ENCODE results near the gene CYTH1.

Gene CYTH1

GRCh38 chr17:78818152-78818846 is 36.2 kb upstream of the CYTH1 start:
- ATAC-seq (no peak), DNase-seq (ENCODE audit: low spot score in 2 of 2) (no peak)
- H3K9me3 Mint-ChIP-seq: no peaks in the 10 kb centered on the region
- H3K4me1 Mint-ChIP-seq: peaks cover 51% of the 10 kb centered on the region
- H3K36me3 Mint-ChIP-seq: peaks cover 100% of the 10 kb centered on the region
- peak overlapping the region; percentile 44 for H3K4me3 Mint-ChIP-seq
- H3K27ac Mint-ChIP-seq: peak overlapping the region; percentile 82

GRCh38 chr17:78817123-78817522 is 35.0 kb upstream of the CYTH1 start:
- no peaks in the 10 kb centered on the region for H3K9me3 Mint-ChIP-seq
- peak overlapping the region; percentile 89 for H3K27ac Mint-ChIP-seq
- peak overlapping the region; percentile 59 for H3K4me3 Mint-ChIP-seq
- DNase-seq (ENCODE audit: low spot score in 2 of 2) (peak; percentile 48 to 85), ATAC-seq (peak; percentile 98)
- H3K36me3 Mint-ChIP-seq: peaks cover 100% of the 10 kb centered on the region
- peaks cover 48% of the 10 kb centered on the region for H3K4me1 Mint-ChIP-seq

- H3K9me3 Mint-ChIP-seq: no peaks in the 10 kb centered on the region
- DNase-seq (ENCODE audit: low spot score in 2 of 2): no peak
- H3K4me1 Mint-ChIP-seq: peaks cover 48% of the 10 kb centered on the region
- H3K4me3 Mint-ChIP-seq: no peak overlapping the region
- H3K27ac Mint-ChIP-seq: no peak overlapping the region
- peaks cover 100% of the 10 kb centered on the region for H3K36me3 Mint-ChIP-seq
- no peak for ATAC-seq
Observed at GRCh38 chr17:78815696-78816095, 33.6 kb upstream of the CYTH1 start.

- DNase-seq (ENCODE audit: low spot score in 2 of 2): no peak
- Mint-ChIP-seq H3K4me1 (peaks cover 25% of the 10 kb centered on the region), H3K36me3 (peaks cover 100% of the 10 kb centered on the region), H3K9me3 (no peaks in the 10 kb centered on the region), H3K27ac (peak overlapping the region; percentile 54), H3K4me3 (no peak overlapping the region)
- ATAC-seq: no peak
Observed at GRCh38 chr17:78812855-78813254, 30.8 kb upstream of the CYTH1 start.

- no peaks in the 10 kb centered on the region for H3K9me3 Mint-ChIP-seq
- DNase-seq (ENCODE audit: low spot score in 2 of 2) (no peak), ATAC-seq (no peak)
- peak overlapping the region; percentile 40 for H3K27ac Mint-ChIP-seq
- H3K36me3 Mint-ChIP-seq: peaks cover 100% of the 10 kb centered on the region
- peaks cover 46% of the 10 kb centered on the region for H3K4me1 Mint-ChIP-seq
- H3K4me3 Mint-ChIP-seq: no peak overlapping the region
Observed at GRCh38 chr17:78808163-78808562, 26.1 kb upstream of the CYTH1 start.

- H3K27ac Mint-ChIP-seq: peak overlapping the region; percentile 95
- ATAC-seq (peak; percentile 26), DNase-seq (ENCODE audit: low spot score in 2 of 2) (no peak)
- no peaks in the 10 kb centered on the region for H3K9me3 Mint-ChIP-seq
- peak overlapping the region; percentile 67 for H3K4me3 Mint-ChIP-seq
- peaks cover 54% of the 10 kb centered on the region for H3K4me1 Mint-ChIP-seq
- peaks cover 100% of the 10 kb centered on the region for H3K36me3 Mint-ChIP-seq
Observed at GRCh38 chr17:78806451-78806850, 24.4 kb upstream of the CYTH1 start.

- peak; percentile 52 to 88 for DNase-seq (ENCODE audit: low spot score in 2 of 2)
- H3K27ac Mint-ChIP-seq: peak overlapping the region; percentile 95
- H3K36me3 Mint-ChIP-seq: peaks cover 100% of the 10 kb centered on the region
- H3K9me3 Mint-ChIP-seq: no peaks in the 10 kb centered on the region
- peak overlapping the region; percentile 67 for H3K4me3 Mint-ChIP-seq
- ATAC-seq: peak; percentile 99
- H3K4me1 Mint-ChIP-seq: peaks cover 63% of the 10 kb centered on the region
Observed at GRCh38 chr17:78805301-78805700, 23.2 kb upstream of the CYTH1 start.

GRCh38 chr17:78804777-78805176 is 22.7 kb upstream of the CYTH1 start:
- H3K4me3 Mint-ChIP-seq: peak overlapping the region; percentile 67
- no peaks in the 10 kb centered on the region for H3K9me3 Mint-ChIP-seq
- DNase-seq (ENCODE audit: low spot score in 2 of 2) (peak in 1 of 2 donors; percentile 76), ATAC-seq (peak; percentile 76)
- peaks cover 68% of the 10 kb centered on the region for H3K4me1 Mint-ChIP-seq
- peak overlapping the region; percentile 95 for H3K27ac Mint-ChIP-seq
- peaks cover 100% of the 10 kb centered on the region for H3K36me3 Mint-ChIP-seq

GRCh38 chr17:78803186-78803845 is 21.2 kb upstream of the CYTH1 start:
- Mint-ChIP-seq H3K36me3 (peaks cover 100% of the 10 kb centered on the region), H3K27ac (peak overlapping the region; percentile 87), H3K4me3 (peak overlapping the region; percentile 67), H3K4me1 (peaks cover 83% of the 10 kb centered on the region), H3K9me3 (no peaks in the 10 kb centered on the region)
- ATAC-seq (no peak), DNase-seq (ENCODE audit: low spot score in 2 of 2) (no peak)

- ATAC-seq (no peak), DNase-seq (ENCODE audit: low spot score in 2 of 2) (no peak)
- Mint-ChIP-seq H3K9me3 (no peaks in the 10 kb centered on the region), H3K27ac (peak overlapping the region; percentile 87), H3K36me3 (peaks cover 100% of the 10 kb centered on the region), H3K4me3 (peak overlapping the region; percentile 67), H3K4me1 (peaks cover 85% of the 10 kb centered on the region)
Observed at GRCh38 chr17:78802459-78802858, 20.4 kb upstream of the CYTH1 start.

GRCh38 chr17:78802008-78802407 is 19.9 kb upstream of the CYTH1 start:
- no peak for ATAC-seq
- no peaks in the 10 kb centered on the region for H3K9me3 Mint-ChIP-seq
- H3K4me1 Mint-ChIP-seq: peaks cover 82% of the 10 kb centered on the region
- H3K27ac Mint-ChIP-seq: no peak overlapping the region
- no peak for DNase-seq (ENCODE audit: low spot score in 2 of 2)
- H3K4me3 Mint-ChIP-seq: no peak overlapping the region
- H3K36me3 Mint-ChIP-seq: peaks cover 100% of the 10 kb centered on the region

GRCh38 chr17:78800132-78800931 is 18.3 kb upstream of the CYTH1 start:
- ATAC-seq: no peak
- peaks cover 100% of the 10 kb centered on the region for H3K36me3 Mint-ChIP-seq
- H3K9me3 Mint-ChIP-seq: no peaks in the 10 kb centered on the region
- peak overlapping the region; percentile 92 for H3K27ac Mint-ChIP-seq
- peaks cover 74% of the 10 kb centered on the region for H3K4me1 Mint-ChIP-seq
- no peak overlapping the region for H3K4me3 Mint-ChIP-seq
- no peak for DNase-seq (ENCODE audit: low spot score in 2 of 2)

- Mint-ChIP-seq H3K4me1 (peaks cover 79% of the 10 kb centered on the region), H3K27ac (peak overlapping the region; percentile 92), H3K4me3 (peak overlapping the region; percentile 61), H3K36me3 (peaks cover 100% of the 10 kb centered on the region), H3K9me3 (no peaks in the 10 kb centered on the region)
- ATAC-seq: peak; percentile 78
- no peak for DNase-seq (ENCODE audit: low spot score in 2 of 2)
Observed at GRCh38 chr17:78798695-78799559, 16.9 kb upstream of the CYTH1 start.

GRCh38 chr17:78797691-78798585 is 15.9 kb upstream of the CYTH1 start:
- Mint-ChIP-seq H3K9me3 (no peaks in the 10 kb centered on the region), H3K27ac (peak overlapping the region; percentile 92), H3K4me1 (peaks cover 76% of the 10 kb centered on the region), H3K4me3 (peak overlapping the region; percentile 61), H3K36me3 (peaks cover 95% of the 10 kb centered on the region)
- DNase-seq (ENCODE audit: low spot score in 2 of 2) (no peak), ATAC-seq (peak; percentile 67)
